GM23338 (cell line): ENCODE results near the gene DTHD1. TPM values are rescaled to one million over a fixed set of nuclear protein-coding genes. Genes with fewer than 3 reads are reported as not detected.

Experiments
- ATAC-seq: fragments of 200-7000 bp; cut with Tn5 transposase; 3 replicates; pipeline ENCODE4 v1.9.1; 2020
- DNase-seq: peaks from one replicate; pipeline ENCODE4 v3.0.0-alpha.2; 2015; ENCODE audit warnings: low spot score
- H2AFZ ChIP-seq: fragments of 200-600 bp; sonication (generic); 2 replicates; pipeline ENCODE4 v1.8.0; 2016; ENCODE audit warnings: antibody characterized with exemption, mild to moderate bottlenecking, moderate library complexity
- H3F3A ChIP-seq: fragments of 200-600 bp; sonication (generic); replicated peaks from 2 replicates; pipeline ENCODE4 v1.8.0; 2017; ENCODE audit warnings: antibody characterized with exemption, mixed run types, low read depth
- H3K27ac ChIP-seq: fragments of 200-600 bp; sonication (generic); 2 replicates; pipeline ENCODE4 v1.6.1; 2016; ENCODE audit warnings: low read depth
- H3K27me3 ChIP-seq: fragments of 200-600 bp; sonication (generic); 2 replicates; pipeline ENCODE4 v1.8.0; 2016; ENCODE audit warnings: mild to moderate bottlenecking, mixed run types, moderate library complexity; ENCODE audit not compliant: insufficient read depth
- H3K36me3 ChIP-seq: fragments of 200-600 bp; sonication (generic); 2 replicates; pipeline ENCODE4 v1.8.0; 2016; ENCODE audit warnings: mild to moderate bottlenecking; ENCODE audit not compliant: insufficient read depth
- H3K4me1 ChIP-seq: fragments of 200-600 bp; sonication (generic); 2 replicates; pipeline ENCODE4 v1.8.0; 2016; ENCODE audit warnings: mild to moderate bottlenecking, moderate library complexity; ENCODE audit not compliant: insufficient read depth
- H3K4me2 ChIP-seq: fragments of 200-600 bp; sonication (generic); 2 replicates; pipeline ENCODE4 v1.7.1; 2017; ENCODE audit warnings: mixed run types
- H3K4me3 ChIP-seq: fragments of 200-600 bp; sonication (generic); 2 replicates; pipeline ENCODE4 v1.6.1; 2016; ENCODE audit warnings: mixed run types
- H3K79me2 ChIP-seq: fragments of 200-600 bp; sonication (generic); replicated peaks from 2 replicates; pipeline ENCODE4 v1.8.0; 2017; ENCODE audit warnings: mild to moderate bottlenecking; ENCODE audit not compliant: insufficient read depth
- H3K9me2 ChIP-seq: fragments of 200-600 bp; sonication (generic); 2 replicates; pipeline ENCODE4 v1.8.0; 2017; ENCODE audit not compliant: insufficient read depth
- H4K20me1 ChIP-seq: fragments of 200-600 bp; sonication (generic); replicated peaks from 2 replicates; pipeline ENCODE4 v1.8.0; 2017; ENCODE audit warnings: mild to moderate bottlenecking; ENCODE audit not compliant: insufficient read depth
- H3K27ac Mint-ChIP-seq: 2 replicates; pipeline ENCODE4 v1.8.0; 2020; ENCODE audit warnings: inconsistent platforms, mild to moderate bottlenecking, moderate library complexity, mixed read lengths
- H3K27me3 Mint-ChIP-seq: 3 replicates; pipeline ENCODE4 v1.8.0; 2022; ENCODE audit warnings: low read depth, mild to moderate bottlenecking, moderate library complexity, mixed read lengths, inconsistent platforms; ENCODE audit not compliant: insufficient read depth, poor library complexity
- H3K36me3 Mint-ChIP-seq: 3 replicates; pipeline ENCODE4 v1.8.0; 2021; ENCODE audit warnings: low read depth, mild to moderate bottlenecking, inconsistent platforms, moderate library complexity, mixed read lengths
- H3K4me1 Mint-ChIP-seq: 3 replicates; pipeline ENCODE4 v1.8.0; 2020; ENCODE audit warnings: mild to moderate bottlenecking, inconsistent platforms, mixed read lengths
- H3K4me3 Mint-ChIP-seq: 3 replicates; pipeline ENCODE4 v1.8.0; 2021; ENCODE audit warnings: moderate library complexity, mild to moderate bottlenecking, inconsistent platforms, mixed read lengths
- H3K9me3 Mint-ChIP-seq: 3 replicates; pipeline ENCODE4 v1.8.0; 2020; ENCODE audit warnings: moderate library complexity, mild to moderate bottlenecking, inconsistent platforms, mixed read lengths
- CREB1 ChIP-seq: fragments of 250-450 bp; sonication (Bioruptor Pico); IDR thresholded peaks from 2 replicates; pipeline ENCODE4 v1.5.0; 2020; ENCODE audit warnings: low read depth, mild to moderate bottlenecking, moderate library complexity
- CTCF ChIP-seq, 2 experiments: fragments of 200-600 bp in 1 of 2; sonication (generic) in 1 of 2; conservative IDR thresholded peaks; 2 replicates each; pipeline versions ENCODE4 v1.5.1 to v1.6.1; 2016 to 2017; ENCODE audit warnings: antibody characterized with exemption in 2 of 2, low read depth in 2 of 2, mild to moderate bottlenecking in 2 of 2, moderate library complexity in 1 of 2
- ETS1 ChIP-seq: IDR thresholded peaks from 2 replicates; pipeline ENCODE4 v1.6.1; 2016; ENCODE audit warnings: antibody characterized with exemption
- EZH2 ChIP-seq: fragments of 200-600 bp; sonication (generic); IDR thresholded peaks from one replicate; pipeline ENCODE4 v1.8.0; 2017; ENCODE audit warnings: antibody characterized with exemption, mild to moderate bottlenecking, low read depth; ENCODE audit not compliant: unreplicated experiment
- EZH2phosphoT487 ChIP-seq: fragments of 200-600 bp; sonication (generic); IDR thresholded peaks from one replicate; pipeline ENCODE4 v1.8.1; 2018; ENCODE audit warnings: antibody characterized with exemption; ENCODE audit not compliant: unreplicated experiment
- JUNB ChIP-seq: IDR thresholded peaks from one replicate; pipeline ENCODE4 v1.6.1; 2016; ENCODE audit warnings: antibody characterized with exemption; ENCODE audit not compliant: unreplicated experiment
- NANOG ChIP-seq: IDR thresholded peaks from 2 replicates; pipeline ENCODE4 v1.6.1; 2016; ENCODE audit warnings: antibody characterized with exemption, borderline replicate concordance
- POLR2AphosphoS5 ChIP-seq: IDR thresholded peaks from 2 replicates; pipeline ENCODE4 v1.6.1; 2016; ENCODE audit warnings: antibody characterized with exemption, low read depth
- REST ChIP-seq: IDR thresholded peaks from one replicate; pipeline ENCODE4 v1.6.1; 2018; ENCODE audit warnings: antibody characterized with exemption; ENCODE audit not compliant: unreplicated experiment
- STAT1 ChIP-seq: IDR thresholded peaks from one replicate; pipeline ENCODE4 v1.6.1; 2016; ENCODE audit warnings: antibody characterized with exemption; ENCODE audit not compliant: unreplicated experiment
- ZNF114 ChIP-seq: fragments of 250-450 bp; sonication (Bioruptor Pico); IDR thresholded peaks from 2 replicates; pipeline ENCODE4 v1.5.0; 2020; ENCODE audit warnings: mild to moderate bottlenecking, moderate library complexity
- ZNF331 ChIP-seq: fragments of 250-450 bp; sonication (Bioruptor Pico); IDR thresholded peaks from 2 replicates; pipeline ENCODE4 v1.5.0; 2020; ENCODE audit warnings: low read depth, mild to moderate bottlenecking, moderate library complexity
- ZNF462 ChIP-seq: fragments of 250-450 bp; sonication (Bioruptor Pico); IDR thresholded peaks from 2 replicates; pipeline ENCODE4 v1.5.0; 2020; ENCODE audit warnings: mild to moderate bottlenecking, moderate library complexity
- polyA plus RNA-seq: library from polyadenylated mRNA; unstranded; fragments of >200 nt; fragmentation: Nextera tagmentation; extraction: Ambion mirVana; gene quantifications from 2 replicates; pipeline ENCODE4 v1.2.1, GENCODE V29; 2016
- total RNA-seq: library from RNA; depleted of rRNA; stranded (reverse); fragments of >200 nt; shearing (Covaris generic); gene quantifications from 2 replicates; pipeline ENCODE4 v1.2.3, GENCODE V29; 2014

Gene DTHD1
- total and polyA plus RNA-seq, 2 experiments from 2014 or later = not detected

GRCh38 chr4:36323816-36324419, 42.5 kb downstream of the DTHD1 start:
- ATAC-seq (no peak), DNase-seq (no peak)
- Mint-ChIP-seq H3K9me3 (no peaks in the 10 kb centered on the region; the same call in 2 of the 3 replicates), H3K36me3 (no peaks in the 10 kb centered on the region), H3K27ac (no peak overlapping the region), H3K4me1 (no peaks in the 10 kb centered on the region), H3K4me3 (no peak overlapping the region), H3K27me3 (peaks cover 3% of the 10 kb centered on the region)
- H2AFZ ChIP-seq = no peak overlapping the region
- no peak overlapping the region for H3K27ac ChIP-seq
- no peak overlapping the region for H3K4me3 ChIP-seq
- no peaks in the 10 kb centered on the region for H3K4me1 ChIP-seq
- H3K27me3 ChIP-seq = no peaks in the 10 kb centered on the region
- H3K79me2 ChIP-seq = no peaks in the 10 kb centered on the region
- no peak for TF ChIP-seq JUNB
- TF ChIP-seq CREB1 (CRISPR knock-in tag) = no peak
- no peak for TF ChIP-seq ZNF331 (CRISPR knock-in tag)
- no peak for TF ChIP-seq POLR2AphosphoS5
- TF ChIP-seq ETS1 = no peak
- TF ChIP-seq CTCF (conservative IDR thresholded peaks at IDR 0.05; ENCODE audit: low read depth in 2 of 2) = no peak
- TF ChIP-seq EZH2phosphoT487 = no peak
- TF ChIP-seq NANOG = no peak
- no peak for TF ChIP-seq EZH2
- no peak for TF ChIP-seq ZNF114 (CRISPR knock-in tag)
- TF ChIP-seq REST = no peak
- TF ChIP-seq ZNF462 (CRISPR knock-in tag) = no peak
- no peak for TF ChIP-seq STAT1
- H3K4me2 ChIP-seq = no peak overlapping the region
- no peaks in the 10 kb centered on the region for H4K20me1 ChIP-seq
- H3F3A ChIP-seq = no peaks in the 10 kb centered on the region
- no peaks in the 10 kb centered on the region for H3K36me3 ChIP-seq
- H3K9me2 ChIP-seq = 0 out of 2 replicates have a peak, but pooled peaks cover 2% of the 10 kb centered on the region
